Fibroblast of villous mesenchyme (primary cell): ENCODE measurements around the gene SCP2. TPM values are rescaled to one million over a fixed set of nuclear protein-coding genes. Genes with fewer than 3 reads are reported as not detected.

Source experiments
- DNase-seq: peaks from one replicate; pipeline ENCODE4 v3.0.0-alpha.2; 2010; ENCODE audit warnings: low read depth
- H3K4me3 ChIP-seq: 2 replicates; pipeline ENCODE4 v1.5.1; 2011; ENCODE audit warnings: low read depth, mild to moderate bottlenecking, low read length
- total RNA-seq: library from RNA; depleted of rRNA; stranded (reverse); fragments of >200 nt; gene quantifications from 2 replicates; pipeline ENCODE4 v1.2.3, GENCODE V29; 2012
- TF ChIP-seq, protein P1 (sequence below): IDR thresholded peaks from 2 replicates; pipeline ENCODE4 v1.5.1; 2012; ENCODE audit warnings: low read depth, mild to moderate bottlenecking, low read length; ENCODE audit not compliant: insufficient read depth

The SCP2 gene
- total RNA-seq, 1 donor, result 170 TPM

DNA sequence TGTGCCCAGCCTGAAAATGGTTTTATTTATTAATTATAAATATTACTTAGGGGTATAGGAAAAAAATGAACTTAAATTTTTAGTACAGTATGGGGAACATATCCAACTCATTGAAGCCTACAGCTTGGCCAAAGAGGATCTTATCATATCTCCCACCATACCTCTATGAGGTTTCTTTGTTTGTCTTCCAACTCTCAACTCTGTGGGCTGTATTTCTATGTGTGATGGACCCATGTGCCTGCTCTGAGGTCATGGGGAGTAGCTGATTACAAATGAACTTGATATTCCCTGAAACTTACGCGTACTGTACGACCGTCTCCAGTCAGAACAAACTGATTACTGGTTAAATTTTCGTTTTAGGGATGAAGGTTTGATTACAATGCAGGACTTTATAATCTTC lies 93.5 kb downstream of the SCP2 start:
- no peak overlapping the region for H3K4me3 ChIP-seq
- TF ChIP-seq, protein P1, sequence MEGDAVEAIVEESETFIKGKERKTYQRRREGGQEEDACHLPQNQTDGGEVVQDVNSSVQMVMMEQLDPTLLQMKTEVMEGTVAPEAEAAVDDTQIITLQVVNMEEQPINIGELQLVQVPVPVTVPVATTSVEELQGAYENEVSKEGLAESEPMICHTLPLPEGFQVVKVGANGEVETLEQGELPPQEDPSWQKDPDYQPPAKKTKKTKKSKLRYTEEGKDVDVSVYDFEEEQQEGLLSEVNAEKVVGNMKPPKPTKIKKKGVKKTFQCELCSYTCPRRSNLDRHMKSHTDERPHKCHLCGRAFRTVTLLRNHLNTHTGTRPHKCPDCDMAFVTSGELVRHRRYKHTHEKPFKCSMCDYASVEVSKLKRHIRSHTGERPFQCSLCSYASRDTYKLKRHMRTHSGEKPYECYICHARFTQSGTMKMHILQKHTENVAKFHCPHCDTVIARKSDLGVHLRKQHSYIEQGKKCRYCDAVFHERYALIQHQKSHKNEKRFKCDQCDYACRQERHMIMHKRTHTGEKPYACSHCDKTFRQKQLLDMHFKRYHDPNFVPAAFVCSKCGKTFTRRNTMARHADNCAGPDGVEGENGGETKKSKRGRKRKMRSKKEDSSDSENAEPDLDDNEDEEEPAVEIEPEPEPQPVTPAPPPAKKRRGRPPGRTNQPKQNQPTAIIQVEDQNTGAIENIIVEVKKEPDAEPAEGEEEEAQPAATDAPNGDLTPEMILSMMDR, result no peak
- DNase-seq, result no peak

DNA sequence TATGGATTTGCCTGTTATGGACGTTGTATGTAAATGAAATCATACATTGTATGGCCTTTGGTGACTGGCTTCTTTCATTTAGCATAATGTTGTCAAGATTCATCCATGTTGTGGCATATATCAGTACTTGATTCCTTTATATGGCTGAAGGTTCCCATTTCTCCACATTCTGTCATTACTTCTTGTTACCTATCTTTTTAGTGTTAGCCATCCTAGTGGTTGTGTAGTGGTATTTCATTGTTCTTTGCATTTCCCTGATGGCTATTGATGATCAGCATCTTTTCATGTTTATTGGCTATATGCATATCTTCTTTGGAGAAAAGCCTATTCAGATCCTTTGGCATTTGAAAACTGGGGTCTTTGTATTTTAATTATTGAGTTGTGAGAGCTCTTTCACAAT lies 95.1 kb downstream of the SCP2 start:
- H3K4me3 ChIP-seq, result no peak overlapping the region
- TF ChIP-seq, protein P1, result no peak
- DNase-seq, result no peak

DNA sequence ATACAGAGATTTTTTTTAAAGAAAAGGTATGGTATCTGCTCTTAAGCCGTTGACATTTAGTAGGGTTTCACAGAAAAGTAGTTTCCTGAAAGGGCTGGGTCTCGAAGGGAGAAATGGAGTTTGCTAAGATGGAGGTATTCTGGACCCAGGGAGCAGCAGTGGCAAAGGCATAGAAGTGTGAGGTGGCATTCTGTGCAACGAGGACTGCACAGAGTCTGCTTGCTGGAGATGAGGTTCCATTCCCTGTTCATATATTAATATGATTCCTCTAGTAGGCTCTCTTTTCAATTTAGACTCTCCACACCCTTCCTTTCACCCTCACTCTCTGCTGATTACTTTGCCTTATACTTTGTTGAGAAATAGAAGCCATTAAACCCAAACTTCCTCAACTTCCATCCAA lies 96.5 kb downstream of the SCP2 start:
- no peak overlapping the region for H3K4me3 ChIP-seq
- DNase-seq, result no peak
- TF ChIP-seq, protein P1, result no peak

DNA sequence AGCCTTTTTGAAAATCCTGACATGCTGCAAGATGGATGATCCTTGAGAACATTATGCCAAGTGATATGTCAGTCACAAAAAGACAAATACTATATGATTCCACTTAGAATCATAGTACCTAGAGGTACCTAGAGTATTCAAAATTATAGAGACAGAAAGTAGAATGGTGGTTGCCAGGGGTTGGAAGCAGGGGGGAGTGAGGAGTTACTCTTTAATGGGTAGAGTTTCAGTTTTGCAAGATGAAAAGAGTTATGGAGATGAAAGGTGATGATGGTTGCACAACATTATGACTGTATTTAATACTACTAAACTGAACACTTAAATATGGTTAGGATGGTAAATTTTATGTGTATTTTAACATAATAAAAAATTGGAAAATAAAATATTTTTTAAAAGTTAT lies 97.0 kb downstream of the SCP2 start:
- DNase-seq, result no peak
- TF ChIP-seq, protein P1, result no peak
- H3K4me3 ChIP-seq, result no peak overlapping the region

DNA sequence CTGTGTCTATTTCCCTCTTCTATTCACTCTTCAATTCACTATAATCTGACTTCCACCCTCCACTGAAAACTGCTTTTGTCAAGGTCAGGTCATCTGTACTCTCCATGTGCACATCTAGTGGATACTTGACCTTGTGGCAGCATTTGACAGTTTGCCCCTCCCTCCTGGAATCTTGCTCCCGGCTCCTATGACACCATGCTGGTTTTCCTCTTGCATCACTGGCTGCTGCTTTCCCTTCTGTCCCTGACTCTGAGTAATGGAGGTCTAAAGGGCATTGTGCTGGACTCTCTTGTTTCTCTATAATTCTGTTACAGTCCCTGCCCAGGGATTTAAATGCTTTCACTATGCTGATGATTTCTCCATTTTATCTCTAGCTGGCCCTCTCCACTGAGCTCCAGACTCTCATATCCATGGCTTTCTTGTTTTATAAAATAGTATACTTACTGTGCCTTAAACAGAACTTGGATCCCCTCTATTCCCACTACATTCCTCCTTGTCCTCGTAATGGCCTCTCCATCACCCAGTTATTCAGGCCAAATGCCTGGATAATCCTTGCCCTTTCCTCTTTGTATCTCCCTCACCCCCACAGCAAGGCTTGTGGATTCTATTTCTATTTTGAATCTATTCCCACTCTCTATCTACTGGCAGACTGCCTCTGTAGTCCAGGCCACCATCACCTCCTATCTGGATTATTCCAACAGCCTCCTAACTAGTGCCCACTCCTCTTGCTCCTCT lies 98.1 kb downstream of the SCP2 start:
- DNase-seq, result peak; percentile 93
- TF ChIP-seq, protein P1, result no peak
- no peak overlapping the region for H3K4me3 ChIP-seq

DNA sequence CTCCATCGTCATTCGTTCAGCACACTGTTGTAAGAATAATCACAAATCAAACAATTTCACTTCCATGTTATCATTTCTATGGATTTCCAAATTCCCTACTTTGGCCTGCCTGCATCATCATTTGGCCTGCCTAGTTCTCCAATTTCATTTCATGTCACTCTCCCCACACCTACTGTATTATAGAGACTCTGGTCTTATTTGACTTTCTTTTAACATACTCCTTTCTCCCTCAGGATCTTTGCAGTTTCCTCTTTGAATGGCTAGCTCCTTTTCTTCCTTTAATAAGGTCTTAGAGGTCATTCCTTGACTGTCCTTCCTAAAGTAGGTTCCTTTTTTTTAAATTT lies 98.7 kb downstream of the SCP2 start:
- no peak overlapping the region for H3K4me3 ChIP-seq
- TF ChIP-seq, protein P1, result no peak
- DNase-seq, result no peak

DNA sequence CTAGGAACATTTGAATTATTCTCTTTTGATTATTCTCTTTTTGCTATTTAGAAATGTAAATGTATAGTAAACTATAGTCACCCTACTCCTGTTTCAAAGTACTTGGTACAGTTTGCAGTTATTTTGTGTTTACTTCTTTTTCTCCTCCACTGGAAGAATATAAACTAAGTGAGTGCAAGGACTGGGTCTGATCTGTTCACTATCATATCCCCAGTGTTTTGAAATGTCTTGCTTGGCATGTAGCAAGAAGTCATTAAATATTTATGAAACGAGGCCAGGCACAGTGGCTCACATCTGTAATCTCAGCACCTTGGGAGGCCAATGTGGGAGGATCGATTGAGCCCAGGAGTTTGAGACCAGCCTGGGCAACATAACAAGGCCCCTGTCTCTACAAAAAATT lies 99.2 kb downstream of the SCP2 start:
- DNase-seq, result peak; percentile 62
- TF ChIP-seq, protein P1, result no peak
- no peak overlapping the region for H3K4me3 ChIP-seq
